GM20000 (cell line): ENCODE measurements around the gene ADGRG2.

Source experiments
- DNase-seq: peaks from one replicate; pipeline ENCODE4 v3.0.0; 2012; ENCODE audit warnings: low spot score
- CTCF ChIP-seq: IDR thresholded peaks from 2 replicates; pipeline ENCODE4 v1.5.1; 2012; ENCODE audit warnings: mild to moderate bottlenecking, control low read depth; ENCODE audit errors: extremely low read depth, missing control alignments

Gene ADGRG2

GRCh38 chrX:19007011-19007410 is 115.3 kb downstream of the ADGRG2 start:
- DNase-seq, result no peak
- TF ChIP-seq CTCF, result no peak

- DNase-seq, result no peak
- TF ChIP-seq CTCF, result no peak
Measured at GRCh38 chrX:19005909-19006308, 116.4 kb downstream of the ADGRG2 start.

- DNase-seq, result no peak
- TF ChIP-seq CTCF, result no peak
Measured at GRCh38 chrX:19003756-19004155, 118.5 kb downstream of the ADGRG2 start.

GRCh38 chrX:18998653-18999052 is 123.6 kb downstream of the ADGRG2 start:
- DNase-seq, result no peak
- TF ChIP-seq CTCF, result no peak

GRCh38 chrX:18997916-18998315 is 124.4 kb downstream of the ADGRG2 start:
- DNase-seq, result no peak
- TF ChIP-seq CTCF, result no peak

GRCh38 chrX:18996536-18996935 is 125.7 kb downstream of the ADGRG2 start:
- TF ChIP-seq CTCF, result no peak
- no peak for DNase-seq

GRCh38 chrX:18995221-18995620 is 127.0 kb downstream of the ADGRG2 start:
- TF ChIP-seq CTCF, result no peak
- DNase-seq, result no peak
